ENCODE data around the gene EDIL3.

Gene EDIL3

GRCh38 chr5:83924891-83925290, 459.8 kb downstream of the EDIL3 start:
- no peak for TF ChIP-seq POLR2AphosphoS5 (IDR thresholded peaks at IDR 0.05; ENCODE audit: borderline replicate concordance, low read depth, low read length)
- TF ChIP-seq FOXP2 (optimal IDR thresholded peaks at IDR 0.05; ENCODE audit: control extremely low read depth, extremely low read length, insufficient read depth) = no peak
- TF ChIP-seq EZH2 (IDR thresholded peaks at IDR 0.05) = no peak
- no peak overlapping the region for H3K9ac ChIP-seq (ENCODE audit: insufficient read length)
- no peaks in the 10 kb centered on the region for H3K36me3 ChIP-seq (ENCODE audit: insufficient read depth, low read length)
- DNase-seq (ENCODE audit: low read depth, low spot score) = no peak
- H3K4me3 ChIP-seq = no peak overlapping the region
- H3K27ac ChIP-seq = no peak overlapping the region
- H3K9me3 ChIP-seq (ENCODE audit: low read depth, low read length) = peaks cover 3% of the 10 kb centered on the region; the same call in 1 of the 2 replicates

GRCh38 chr5:83924171-83924570, 460.5 kb downstream of the EDIL3 start:
- no peak overlapping the region for H3K4me3 ChIP-seq
- TF ChIP-seq POLR2AphosphoS5 (IDR thresholded peaks at IDR 0.05; ENCODE audit: borderline replicate concordance, low read depth, low read length) = no peak
- TF ChIP-seq FOXP2 (optimal IDR thresholded peaks at IDR 0.05; ENCODE audit: control extremely low read depth, extremely low read length, insufficient read depth) = no peak
- TF ChIP-seq EZH2 (IDR thresholded peaks at IDR 0.05) = no peak
- peaks cover 3% of the 10 kb centered on the region; the same call in 1 of the 2 replicates for H3K9me3 ChIP-seq (ENCODE audit: low read depth, low read length)
- no peak for DNase-seq (ENCODE audit: low read depth, low spot score)
- no peaks in the 10 kb centered on the region for H3K36me3 ChIP-seq (ENCODE audit: insufficient read depth, low read length)
- H3K9ac ChIP-seq (ENCODE audit: insufficient read length) = no peak overlapping the region
- H3K27ac ChIP-seq = no peak overlapping the region

- H3K27ac ChIP-seq = no peak overlapping the region
- H3K36me3 ChIP-seq (ENCODE audit: insufficient read depth, low read length) = no peaks in the 10 kb centered on the region
- no peak overlapping the region for H3K4me3 ChIP-seq
- no peak for DNase-seq (ENCODE audit: low read depth, low spot score)
- H3K9me3 ChIP-seq (ENCODE audit: low read depth, low read length) = peaks cover 3% of the 10 kb centered on the region; the same call in 1 of the 2 replicates
- H3K9ac ChIP-seq (ENCODE audit: insufficient read length) = no peak overlapping the region
- no peak for TF ChIP-seq EZH2 (IDR thresholded peaks at IDR 0.05)
- TF ChIP-seq POLR2AphosphoS5 (IDR thresholded peaks at IDR 0.05; ENCODE audit: borderline replicate concordance, low read depth, low read length) = no peak
- TF ChIP-seq FOXP2 (optimal IDR thresholded peaks at IDR 0.05; ENCODE audit: control extremely low read depth, extremely low read length, insufficient read depth) = no peak
These were observed 462.0 kb downstream of the EDIL3 start for GRCh38 chr5:83922699-83923098.

GRCh38 chr5:83921666-83922193, 462.9 kb downstream of the EDIL3 start:
- H3K36me3 ChIP-seq (ENCODE audit: insufficient read depth, low read length) = no peaks in the 10 kb centered on the region
- DNase-seq (ENCODE audit: low read depth, low spot score) = no peak
- H3K4me3 ChIP-seq = no peak overlapping the region
- H3K27ac ChIP-seq = no peak overlapping the region
- no peak overlapping the region for H3K9ac ChIP-seq (ENCODE audit: insufficient read length)
- peaks cover 3% of the 10 kb centered on the region; the same call in 1 of the 2 replicates for H3K9me3 ChIP-seq (ENCODE audit: low read depth, low read length)
- TF ChIP-seq POLR2AphosphoS5 (IDR thresholded peaks at IDR 0.05; ENCODE audit: borderline replicate concordance, low read depth, low read length) (no peak), FOXP2 (optimal IDR thresholded peaks at IDR 0.05; ENCODE audit: control extremely low read depth, extremely low read length, insufficient read depth) (no peak), EZH2 (IDR thresholded peaks at IDR 0.05) (no peak)

GRCh38 chr5:83919071-83920041, 465.3 kb downstream of the EDIL3 start:
- Histone ChIP-seq H3K9me3 (ENCODE audit: low read depth, low read length) (peaks cover 3% of the 10 kb centered on the region; the same call in 1 of the 2 replicates), H3K27ac (no peak overlapping the region), H3K9ac (ENCODE audit: insufficient read length) (no peak overlapping the region), H3K4me3 (no peak overlapping the region), H3K36me3 (ENCODE audit: insufficient read depth, low read length) (no peaks in the 10 kb centered on the region)
- DNase-seq (ENCODE audit: low read depth, low spot score) = no peak
- TF ChIP-seq FOXP2 (optimal IDR thresholded peaks at IDR 0.05; ENCODE audit: control extremely low read depth, extremely low read length, insufficient read depth) (no peak), POLR2AphosphoS5 (IDR thresholded peaks at IDR 0.05; ENCODE audit: borderline replicate concordance, low read depth, low read length) (no peak)

- no peak for DNase-seq (ENCODE audit: low read depth, low spot score)
These were observed 467.3 kb downstream of the EDIL3 start for GRCh38 chr5:83917261-83917908.

GRCh38 chr5:83914662-83915418, 469.8 kb downstream of the EDIL3 start:
- H3K9me3 ChIP-seq (ENCODE audit: low read depth, low read length) = no peaks in the 10 kb centered on the region
- no peak for TF ChIP-seq FOXP2 (optimal IDR thresholded peaks at IDR 0.05; ENCODE audit: control extremely low read depth, extremely low read length, insufficient read depth)
- no peak for TF ChIP-seq EZH2 (IDR thresholded peaks at IDR 0.05)
- TF ChIP-seq POLR2AphosphoS5 (IDR thresholded peaks at IDR 0.05; ENCODE audit: borderline replicate concordance, low read depth, low read length) = no peak

More at GRCh38 chr5:83917261-83917908, 467.3 kb downstream of the EDIL3 start:
- no peaks in the 10 kb centered on the region for H3K9me3 ChIP-seq (ENCODE audit: low read depth, low read length)
- TF ChIP-seq POLR2AphosphoS5 (IDR thresholded peaks at IDR 0.05; ENCODE audit: borderline replicate concordance, low read depth, low read length) = no peak
- TF ChIP-seq EZH2 (IDR thresholded peaks at IDR 0.05) = no peak
- TF ChIP-seq FOXP2 (optimal IDR thresholded peaks at IDR 0.05; ENCODE audit: control extremely low read depth, extremely low read length, insufficient read depth) = no peak
- H3K9ac ChIP-seq (ENCODE audit: insufficient read length) = no peak overlapping the region
- H3K27ac ChIP-seq = no peak overlapping the region
- no peaks in the 10 kb centered on the region for H3K36me3 ChIP-seq (ENCODE audit: insufficient read depth, low read length)
- H3K4me3 ChIP-seq = no peak overlapping the region

More at GRCh38 chr5:83914662-83915418, 469.8 kb downstream of the EDIL3 start:
- H3K27ac ChIP-seq = no peak overlapping the region
- no peak for DNase-seq (ENCODE audit: low read depth, low spot score)
- H3K9ac ChIP-seq (ENCODE audit: insufficient read length) = no peak overlapping the region
- no peak overlapping the region for H3K4me3 ChIP-seq
- no peaks in the 10 kb centered on the region for H3K36me3 ChIP-seq (ENCODE audit: insufficient read depth, low read length)
